ENCODE results near the gene KRTAP10-3. TPM values are rescaled to one million over a fixed set of nuclear protein-coding genes. Genes with fewer than 3 reads are reported as not detected.

KRTAP10-3 gene
- total RNA-seq, 6 donors from 2014 or later, result not detected

GRCh38 chr21:44568667-44569556 lies 10.3 kb upstream of the KRTAP10-3 start:
- ATAC-seq (ENCODE audit: low FRiP score in 2 of 2), result peak in 1 of 2 donors; percentile 4
- TF ChIP-seq POLR2A (IDR thresholded peaks at IDR 0.05) (no peak), EP300 (IDR thresholded peaks at IDR 0.05) (no peak), POLR2AphosphoS5 (IDR thresholded peaks at IDR 0.05) (no peak)
- TF ChIP-seq, protein P1, sequence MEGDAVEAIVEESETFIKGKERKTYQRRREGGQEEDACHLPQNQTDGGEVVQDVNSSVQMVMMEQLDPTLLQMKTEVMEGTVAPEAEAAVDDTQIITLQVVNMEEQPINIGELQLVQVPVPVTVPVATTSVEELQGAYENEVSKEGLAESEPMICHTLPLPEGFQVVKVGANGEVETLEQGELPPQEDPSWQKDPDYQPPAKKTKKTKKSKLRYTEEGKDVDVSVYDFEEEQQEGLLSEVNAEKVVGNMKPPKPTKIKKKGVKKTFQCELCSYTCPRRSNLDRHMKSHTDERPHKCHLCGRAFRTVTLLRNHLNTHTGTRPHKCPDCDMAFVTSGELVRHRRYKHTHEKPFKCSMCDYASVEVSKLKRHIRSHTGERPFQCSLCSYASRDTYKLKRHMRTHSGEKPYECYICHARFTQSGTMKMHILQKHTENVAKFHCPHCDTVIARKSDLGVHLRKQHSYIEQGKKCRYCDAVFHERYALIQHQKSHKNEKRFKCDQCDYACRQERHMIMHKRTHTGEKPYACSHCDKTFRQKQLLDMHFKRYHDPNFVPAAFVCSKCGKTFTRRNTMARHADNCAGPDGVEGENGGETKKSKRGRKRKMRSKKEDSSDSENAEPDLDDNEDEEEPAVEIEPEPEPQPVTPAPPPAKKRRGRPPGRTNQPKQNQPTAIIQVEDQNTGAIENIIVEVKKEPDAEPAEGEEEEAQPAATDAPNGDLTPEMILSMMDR (IDR thresholded peaks at IDR 0.05), result no peak
- H3K36me3 ChIP-seq, result no peaks in the 10 kb centered on the region
- H3K4me1 ChIP-seq, result no peaks in the 10 kb centered on the region
- 80 to 88% methylated on average over 20 to 26 of the region's 27 CpGs for WGBS, 2 donors
- DNase-seq, result no peak
- no peak overlapping the region for H3K27ac ChIP-seq
- peaks cover 0 to 11% (median 0%) of the 10 kb centered on the region in 4 donors for H3K9me3 ChIP-seq
- H3K27me3 ChIP-seq, result no peaks in the 10 kb centered on the region
- no peak overlapping the region for H3K4me3 ChIP-seq

DNA sequence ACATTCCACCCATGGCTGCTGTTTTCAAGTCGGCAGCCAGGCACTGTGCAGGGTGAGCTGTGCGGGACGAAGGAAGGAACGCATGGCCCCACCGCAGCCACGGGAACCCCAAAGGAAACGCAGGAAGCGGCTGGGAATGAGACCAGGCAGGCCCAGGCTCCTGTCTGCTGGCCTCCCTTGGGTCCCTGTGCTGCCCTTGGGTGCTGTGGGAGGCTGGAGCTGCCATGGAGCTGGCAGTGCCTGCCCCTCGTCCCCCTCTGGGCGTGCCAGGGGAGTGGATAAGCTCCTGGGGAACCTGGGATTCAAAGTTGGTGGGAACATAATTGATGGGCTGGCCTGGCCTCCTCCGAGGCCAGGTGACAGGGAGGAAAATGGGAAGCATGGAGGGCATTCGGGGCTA lies 9.7 kb upstream of the KRTAP10-3 start:
- no peaks in the 10 kb centered on the region for H3K4me1 ChIP-seq
- 65 to 92% methylated on average over 8 to 9 of the region's 12 CpGs for WGBS, 2 donors
- H3K9me3 ChIP-seq, result peaks cover 0 to 11% (median 0%) of the 10 kb centered on the region in 4 donors
- no peaks in the 10 kb centered on the region for H3K27me3 ChIP-seq
- H3K4me3 ChIP-seq, result no peak overlapping the region
- DNase-seq, result no peak
- no peak overlapping the region for H3K27ac ChIP-seq
- TF ChIP-seq POLR2AphosphoS5 (IDR thresholded peaks at IDR 0.05), result no peak
- TF ChIP-seq, protein P1 (IDR thresholded peaks at IDR 0.05), result no peak
- TF ChIP-seq EP300 (IDR thresholded peaks at IDR 0.05), result no peak
- no peak for TF ChIP-seq POLR2A (IDR thresholded peaks at IDR 0.05)
- peak in 1 of 2 donors; percentile 28 for ATAC-seq (ENCODE audit: low FRiP score in 2 of 2)
- H3K36me3 ChIP-seq, result no peaks in the 10 kb centered on the region

DNA sequence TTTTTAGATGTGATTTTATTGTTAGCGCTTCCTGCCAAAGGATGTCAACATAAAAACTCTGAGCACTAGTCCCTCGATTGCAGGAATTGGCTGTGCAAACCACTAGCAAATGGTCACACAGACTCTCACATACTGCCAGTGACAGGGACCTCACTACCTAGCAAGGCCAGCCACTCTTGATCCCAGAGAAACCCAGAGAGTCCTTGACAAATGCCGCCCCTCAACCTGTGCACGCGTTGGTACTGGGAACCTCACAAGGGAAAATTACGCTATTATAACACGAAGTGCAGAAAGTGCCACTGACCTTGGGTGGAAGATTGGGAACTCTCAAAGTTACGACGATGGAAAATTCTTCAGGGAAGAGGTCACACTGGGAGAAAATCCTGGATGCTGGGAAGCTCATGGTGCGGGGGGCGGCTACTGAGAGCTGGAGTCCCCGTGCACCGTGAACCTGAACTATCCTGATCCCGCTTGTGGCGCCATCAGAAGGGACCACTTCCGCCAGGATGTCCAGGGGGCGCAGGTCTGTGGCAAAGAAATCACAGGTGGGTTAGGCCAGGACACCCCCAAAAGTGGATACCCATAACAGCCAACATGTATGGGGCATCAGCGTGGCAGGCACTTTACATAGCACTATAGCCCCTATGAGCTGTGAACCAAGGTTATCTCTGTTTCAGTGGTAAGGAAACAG lies 9.0 kb upstream of the KRTAP10-3 start:
- H3K4me3 ChIP-seq, result no peak overlapping the region
- WGBS, 2 donors, result 90 to 92% methylated on average over 18 of the region's 18 CpGs
- H3K27ac ChIP-seq, result no peak overlapping the region
- ATAC-seq (ENCODE audit: low FRiP score in 2 of 2) (peak in 1 of 2 donors; percentile 21), DNase-seq (no peak)
- no peaks in the 10 kb centered on the region for H3K4me1 ChIP-seq
- peaks cover 0 to 11% (median under 1%) of the 10 kb centered on the region in 4 donors for H3K9me3 ChIP-seq
- H3K36me3 ChIP-seq, result no peaks in the 10 kb centered on the region
- no peaks in the 10 kb centered on the region for H3K27me3 ChIP-seq
- TF ChIP-seq POLR2A (IDR thresholded peaks at IDR 0.05) (no peak), EP300 (IDR thresholded peaks at IDR 0.05) (no peak), POLR2AphosphoS5 (IDR thresholded peaks at IDR 0.05) (no peak)
- TF ChIP-seq, protein P1 (IDR thresholded peaks at IDR 0.05), result no peak

DNA sequence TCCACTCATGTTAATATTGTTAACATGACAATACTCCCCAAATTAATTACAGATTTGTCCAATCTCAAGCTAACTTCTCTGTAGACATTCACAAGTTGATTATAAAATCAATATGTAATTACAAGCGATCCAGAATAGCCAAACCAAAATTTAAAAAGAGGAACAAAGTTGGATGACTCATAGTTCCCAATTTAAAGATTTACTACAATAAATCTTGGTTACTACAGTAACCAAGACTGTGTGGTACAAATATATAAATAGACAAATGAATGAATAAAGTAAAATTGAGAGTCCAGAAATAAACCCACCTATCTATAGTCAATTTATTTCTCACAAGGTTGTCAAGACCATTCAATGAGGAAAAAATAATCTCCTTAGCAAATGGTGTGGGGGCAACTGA lies 7.8 kb upstream of the KRTAP10-3 start:
- ATAC-seq (ENCODE audit: low FRiP score in 2 of 2) (peak in 1 of 2 donors; percentile 38), DNase-seq (no peak)
- Histone ChIP-seq H3K9me3 (peaks cover 0 to 8% (median 2%) of the 10 kb centered on the region in 4 donors), H3K27me3 (no peaks in the 10 kb centered on the region), H3K4me3 (no peak overlapping the region), H3K4me1 (no peaks in the 10 kb centered on the region), H3K27ac (no peak overlapping the region), H3K36me3 (no peaks in the 10 kb centered on the region)
- TF ChIP-seq POLR2AphosphoS5 (IDR thresholded peaks at IDR 0.05) (no peak), EP300 (IDR thresholded peaks at IDR 0.05) (no peak), POLR2A (IDR thresholded peaks at IDR 0.05) (no peak)
- TF ChIP-seq, protein P1 (IDR thresholded peaks at IDR 0.05), result no peak
- WGBS, 2 donors, result 71 to 75% methylated on average over 1 of the region's 1 CpG
